ENCODE data around the gene DPP6. TPM values are rescaled to one million over a fixed set of nuclear protein-coding genes. Genes with fewer than 3 reads are reported as not detected.

DPP6 gene
- total RNA-seq, 4 donors from 2014 or later = 13.4 to 33.2 (median 26.8) TPM

GRCh38 chr7:154855366-154855765 lies 803.2 kb downstream of the DPP6 start:
- Histone ChIP-seq H3K4me3 (no peak overlapping the region), H3K4me1 (no peaks in the 10 kb centered on the region), H3K27me3 (no peaks in the 10 kb centered on the region), H3K9me3 (peaks cover 0 to 5% (median 2%) of the 10 kb centered on the region in 4 donors), H3K27ac (replicated peaks in 1 of 4) (no peak overlapping the region), H3K36me3 (peaks cover 0 to 6% (median 0%) of the 10 kb centered on the region in 4 donors)
- TF ChIP-seq EP300 (IDR thresholded peaks at IDR 0.05) (no peak), CTCF (IDR thresholded peaks at IDR 0.05) (no peak), POLR2A (IDR thresholded peaks at IDR 0.05; ENCODE audit: low read depth) (no peak), POLR2AphosphoS5 (IDR thresholded peaks at IDR 0.05) (no peak)
- WGBS = 71% methylated on average over 10 of the region's 12 CpGs
- intact Hi-C loops (cut with DNase I) = no loop called here
- DNase-seq (ENCODE audit: extremely low spot score) = no peak

- intact Hi-C loops (cut with DNase I) = no loop called here
- 76% methylated on average over 9 of the region's 9 CpGs for WGBS
- H3K27ac ChIP-seq (replicated peaks in 1 of 4) = no peak overlapping the region
- H3K27me3 ChIP-seq = no peaks in the 10 kb centered on the region
- DNase-seq (ENCODE audit: extremely low spot score) = no peak
- peaks cover 0 to 6% (median 0%) of the 10 kb centered on the region in 4 donors for H3K36me3 ChIP-seq
- H3K4me3 ChIP-seq = no peak overlapping the region
- H3K9me3 ChIP-seq = peaks cover 0 to 5% (median 2%) of the 10 kb centered on the region in 4 donors
- H3K4me1 ChIP-seq = no peaks in the 10 kb centered on the region
- TF ChIP-seq POLR2A (IDR thresholded peaks at IDR 0.05; ENCODE audit: low read depth) (no peak), POLR2AphosphoS5 (IDR thresholded peaks at IDR 0.05) (no peak), EP300 (IDR thresholded peaks at IDR 0.05) (no peak), CTCF (IDR thresholded peaks at IDR 0.05) (no peak)
Measured at GRCh38 chr7:154856733-154857132, 804.5 kb downstream of the DPP6 start.

- H3K27ac ChIP-seq (replicated peaks in 1 of 4) = no peak overlapping the region
- no peaks in the 10 kb centered on the region for H3K4me1 ChIP-seq
- TF ChIP-seq POLR2A (IDR thresholded peaks at IDR 0.05; ENCODE audit: low read depth) (no peak), CTCF (IDR thresholded peaks at IDR 0.05) (no peak), EP300 (IDR thresholded peaks at IDR 0.05) (no peak), POLR2AphosphoS5 (IDR thresholded peaks at IDR 0.05) (no peak)
- peaks cover 0 to 6% (median 0%) of the 10 kb centered on the region in 4 donors for H3K36me3 ChIP-seq
- intact Hi-C loops (cut with DNase I) = no loop called here
- 90% methylated on average over 3 of the region's 3 CpGs for WGBS
- no peak for DNase-seq (ENCODE audit: extremely low spot score)
- H3K9me3 ChIP-seq = peaks cover 0 to 5% (median 2%) of the 10 kb centered on the region in 4 donors
- peaks cover 0 to under 1% (median 0%) of the 10 kb centered on the region in 4 donors for H3K27me3 ChIP-seq
- no peak overlapping the region for H3K4me3 ChIP-seq
Measured at GRCh38 chr7:154857240-154857639, 805.0 kb downstream of the DPP6 start.

- no peak for DNase-seq (ENCODE audit: extremely low spot score)
- 83% methylated on average over 17 of the region's 27 CpGs for WGBS
- no peak overlapping the region for H3K27ac ChIP-seq (replicated peaks in 1 of 4)
Measured at GRCh38 chr7:154857728-154858681, 805.8 kb downstream of the DPP6 start.

More at GRCh38 chr7:154857728-154858681, 805.8 kb downstream of the DPP6 start:
- intact Hi-C loops (cut with DNase I) = no loop called here
- Histone ChIP-seq H3K27me3 (peaks cover 0 to 6% (median 0%) of the 10 kb centered on the region in 4 donors), H3K36me3 (peaks cover 0 to 6% (median 0%) of the 10 kb centered on the region in 4 donors), H3K9me3 (peaks cover 0 to 1% (median 0%) of the 10 kb centered on the region in 4 donors), H3K4me1 (no peaks in the 10 kb centered on the region), H3K4me3 (no peak overlapping the region)
- TF ChIP-seq POLR2AphosphoS5 (IDR thresholded peaks at IDR 0.05) (no peak), POLR2A (IDR thresholded peaks at IDR 0.05; ENCODE audit: low read depth) (no peak), CTCF (IDR thresholded peaks at IDR 0.05) (no peak)
